Stimulated activated CD4-positive, alpha-beta T cell treated with anti-CD3 and anti-CD28 coated beads, Interleukin-1b, Interleukin-23, amount 100 ng/mL, for 24 hours (primary cell): ENCODE data around the gene ZNF578.
"Not testable (repeated sequence)": the region's sequence is repeated elsewhere in the genome, so short reads cannot be mapped to it uniquely, and the experiment has no call there.

ENCODE experiments used
- DNase-seq, 4 experiments: peaks; one replicate each; pipeline ENCODE4 v3.0.0-alpha.2; 2020; ENCODE audit warnings: low read depth in 4 of 4, low spot score in 1 of 4

The ZNF578 gene

DNA sequence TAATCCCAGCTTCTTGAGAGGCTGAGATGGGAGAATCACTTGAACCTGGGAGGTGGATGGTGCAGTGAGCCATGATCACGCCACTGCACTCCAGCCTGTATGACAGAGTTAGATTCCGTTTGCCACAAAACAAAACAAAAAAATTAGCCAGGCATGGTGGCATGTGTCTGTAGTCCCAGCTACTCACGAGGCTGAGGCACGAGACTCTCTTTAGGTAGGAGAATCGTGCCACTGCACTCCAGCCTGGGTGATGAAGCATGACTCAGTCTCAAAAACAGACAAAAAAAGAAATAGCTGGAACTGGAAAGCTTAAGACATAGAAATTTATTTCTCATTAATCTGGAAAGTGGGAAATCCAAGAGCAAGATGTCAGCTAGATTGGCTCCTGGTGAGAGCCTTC lies 53.9 kb downstream of the ZNF578 start:
- DNase-seq: no peak

DNA sequence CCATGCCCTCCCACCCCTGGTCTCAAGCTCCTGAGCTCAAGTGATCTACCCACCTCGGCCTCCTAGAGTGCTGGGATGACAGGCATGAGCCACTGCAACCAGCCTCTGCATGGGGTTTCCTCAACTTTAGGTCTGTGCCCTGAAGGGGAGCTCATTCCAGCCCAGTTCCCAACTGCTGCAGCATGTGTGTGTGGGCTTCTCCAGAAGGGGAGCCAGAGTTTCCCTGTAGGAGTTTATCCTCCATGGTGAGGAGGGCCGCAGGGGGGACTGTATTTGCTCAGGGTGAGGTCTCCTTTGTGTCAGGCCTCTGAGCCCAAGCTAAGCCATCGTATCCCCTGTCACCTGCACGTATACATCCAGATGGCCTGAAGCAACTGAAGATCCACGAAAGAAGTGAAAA lies 62.8 kb downstream of the ZNF578 start:
- no peak for DNase-seq

DNA sequence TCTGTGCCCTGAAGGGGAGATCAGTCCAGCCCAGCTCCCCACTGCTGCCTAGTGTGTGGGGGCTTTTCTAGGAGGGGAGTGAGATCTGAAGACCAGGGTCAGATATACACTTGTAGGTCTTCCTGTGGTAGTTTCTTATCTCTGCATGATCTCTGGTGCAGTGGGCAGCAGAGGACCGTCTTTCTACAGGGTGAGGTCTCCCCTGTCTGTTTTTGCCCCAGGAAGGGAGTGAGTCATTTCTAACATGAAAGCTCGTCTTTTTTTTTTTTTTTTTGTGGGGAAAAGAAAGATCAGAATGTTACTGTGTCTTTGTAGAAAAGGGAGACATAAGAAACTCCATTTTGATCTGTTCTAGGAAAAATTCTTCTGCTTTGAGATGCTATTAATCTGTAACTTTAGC lies 65.3 kb downstream of the ZNF578 start:
- DNase-seq: no peak

DNA sequence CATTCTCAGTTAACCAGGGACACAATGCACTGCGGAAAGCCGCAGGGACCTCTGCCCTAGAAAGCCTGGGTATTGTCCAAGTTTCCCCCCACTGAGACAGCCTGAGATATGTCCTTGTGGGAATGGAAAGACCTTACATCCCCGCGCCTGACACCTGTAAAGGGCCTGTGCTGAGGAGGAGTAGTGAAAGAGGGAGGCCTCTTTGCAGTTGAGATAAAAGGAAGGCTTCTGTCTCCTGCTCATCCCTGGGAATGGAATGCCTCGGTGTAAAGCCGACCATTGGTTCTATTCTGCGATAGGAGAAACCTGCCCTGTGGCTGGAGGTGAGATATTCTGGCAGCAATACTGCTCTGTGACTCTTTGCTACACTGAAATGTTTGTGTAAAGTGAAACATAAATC lies 65.8 kb downstream of the ZNF578 start:
- DNase-seq: not testable (repeated sequence)

DNA sequence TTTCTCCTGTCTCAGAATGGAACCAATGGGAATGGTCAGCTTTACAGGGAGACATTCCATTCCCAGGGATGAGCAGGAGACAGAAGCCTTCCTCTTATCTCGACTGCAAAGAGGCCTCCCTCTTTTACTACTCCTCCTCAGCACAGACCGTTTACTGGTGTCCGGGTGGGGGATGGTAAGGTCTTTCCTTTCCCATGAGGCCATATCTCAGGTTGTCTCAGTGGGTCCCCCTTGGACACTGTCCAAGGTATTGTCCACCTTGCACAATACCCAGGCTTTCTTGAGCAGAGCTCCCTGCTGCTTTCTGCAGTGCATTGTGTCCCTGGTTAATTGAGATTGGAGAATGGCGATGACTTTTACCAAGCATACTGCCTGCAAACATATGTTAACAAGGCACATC lies 66.7 kb downstream of the ZNF578 start:
- no peak for DNase-seq

DNA sequence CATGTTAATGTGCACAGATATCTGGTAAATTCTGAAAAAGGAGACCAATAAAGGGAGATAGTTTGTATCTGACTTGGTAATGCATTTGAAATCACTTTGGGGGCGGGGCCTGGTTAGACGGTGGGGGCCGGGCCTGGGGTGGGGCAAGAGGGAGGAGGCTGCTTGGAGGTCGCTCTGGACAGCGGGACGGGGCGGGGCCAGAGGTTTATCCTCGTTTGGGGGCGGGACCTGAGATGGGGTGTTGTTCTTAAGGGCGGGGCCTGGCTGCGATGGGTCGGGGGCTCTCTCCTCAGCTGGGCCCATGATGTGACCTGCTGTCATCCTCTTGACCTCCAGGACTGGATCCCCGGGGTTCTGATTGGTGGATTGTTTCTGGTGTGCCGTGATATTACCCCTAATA lies 69.2 kb downstream of the ZNF578 start:
- DNase-seq: no peak

DNA sequence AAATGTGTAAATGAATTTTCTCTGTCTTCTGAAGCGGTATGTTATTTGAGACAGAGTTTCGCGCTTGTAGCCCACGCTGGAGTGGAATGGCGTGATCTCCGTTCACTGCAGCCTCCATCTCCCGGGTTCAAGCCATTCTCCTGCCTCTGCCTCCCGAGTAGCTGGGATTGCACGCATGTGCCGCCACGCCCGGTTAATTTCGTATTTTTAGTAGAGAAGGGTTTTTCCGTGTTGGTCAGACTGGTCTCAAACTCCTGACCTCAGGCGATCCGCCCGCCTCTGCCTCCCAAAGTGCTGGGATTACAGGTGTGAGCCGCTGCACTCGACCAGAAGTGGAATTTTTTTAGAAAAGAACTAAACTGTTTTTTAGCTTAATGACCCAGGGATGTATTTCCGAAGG lies 70.7 kb downstream of the ZNF578 start:
- DNase-seq: no peak

DNA sequence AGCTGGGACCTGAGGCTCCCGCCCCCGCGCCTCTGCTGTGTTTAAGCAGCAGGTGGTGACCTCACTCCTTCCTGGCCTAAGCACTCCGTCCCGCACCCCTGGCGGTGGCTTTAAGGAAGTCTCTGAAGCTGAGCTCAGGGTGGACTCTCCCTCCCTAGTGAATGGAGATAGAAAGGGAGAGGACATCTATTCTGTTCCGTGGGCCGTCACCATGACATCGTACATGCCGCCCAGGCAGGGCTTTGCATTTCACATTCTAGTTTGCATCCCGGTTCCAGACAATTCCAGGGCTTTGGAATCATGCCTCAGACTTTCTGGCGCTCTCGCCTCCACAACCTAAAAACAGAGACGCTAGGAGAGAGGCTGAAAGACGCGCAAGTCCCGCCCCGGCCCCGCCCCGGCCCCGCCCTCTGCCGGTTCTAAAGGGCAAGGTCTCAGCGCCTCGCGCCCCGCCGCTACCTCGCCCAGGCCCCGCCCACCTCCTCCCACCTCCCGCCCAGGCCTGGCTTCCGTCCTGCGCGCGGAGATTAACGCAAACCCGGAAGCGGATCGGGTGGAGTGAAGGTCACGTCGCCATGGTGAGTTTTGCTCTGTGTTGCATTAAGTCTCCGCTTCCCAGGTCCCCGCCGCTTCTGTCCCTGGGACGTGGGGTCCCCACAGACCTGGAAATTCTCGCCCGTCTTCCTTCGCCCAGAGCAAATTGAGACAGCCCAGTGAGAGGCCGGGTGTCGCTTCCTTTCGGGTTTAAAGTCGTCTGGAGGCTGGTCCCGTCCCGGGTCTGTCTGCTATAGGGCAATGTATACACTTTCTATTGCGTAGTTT lies 74.0 kb downstream of the ZNF578 start, which contains the start of gene ZNF808:
TSS of gene ZNF808 (plus strand) at position 535 of the 822 bp plus-strand sequence. CDS start 15,617 bp downstream, outside the sequence.
- DNase-seq: peak; percentile 94 to 96 (median 96)

DNA sequence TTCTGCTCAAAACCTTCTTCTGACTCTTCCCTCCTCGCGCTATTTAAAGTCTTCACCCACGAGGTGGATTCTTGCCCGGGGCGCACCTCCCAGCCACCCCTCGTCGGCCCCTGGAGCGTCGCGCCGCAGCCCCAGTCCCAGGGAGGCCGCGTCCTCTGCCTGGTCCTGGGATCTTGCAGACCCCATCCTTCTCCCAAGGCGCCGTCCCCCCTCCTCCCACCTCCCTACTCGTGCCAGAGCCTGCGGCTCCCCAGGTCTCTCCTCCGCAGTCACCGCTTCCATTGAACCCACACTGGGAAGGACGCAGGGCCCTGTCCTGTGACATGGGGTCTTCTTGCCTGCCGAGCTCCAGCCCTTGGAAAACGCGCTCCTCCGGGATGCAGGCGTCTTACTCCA lies 74.6 kb downstream of the ZNF578 start:
- DNase-seq: no peak

DNA sequence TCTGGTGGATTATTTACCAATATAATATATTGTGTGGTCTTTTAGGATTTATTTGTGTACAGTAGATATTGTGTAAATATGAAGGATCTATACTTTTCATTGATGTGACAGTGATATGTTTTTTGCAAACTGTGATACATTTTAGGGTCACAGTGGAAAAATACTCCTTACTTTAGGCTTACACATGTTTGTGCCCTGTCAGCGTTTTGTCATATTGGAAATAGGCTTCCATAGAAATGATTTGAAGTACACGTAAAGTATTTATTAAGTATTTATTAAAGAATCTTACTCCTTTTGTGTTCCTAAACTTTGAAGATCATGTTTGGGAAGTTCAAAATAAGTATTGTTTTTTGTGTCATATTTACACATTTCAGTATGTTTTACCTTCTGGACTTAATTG lies 79.1 kb downstream of the ZNF578 start:
- DNase-seq: no peak

DNA sequence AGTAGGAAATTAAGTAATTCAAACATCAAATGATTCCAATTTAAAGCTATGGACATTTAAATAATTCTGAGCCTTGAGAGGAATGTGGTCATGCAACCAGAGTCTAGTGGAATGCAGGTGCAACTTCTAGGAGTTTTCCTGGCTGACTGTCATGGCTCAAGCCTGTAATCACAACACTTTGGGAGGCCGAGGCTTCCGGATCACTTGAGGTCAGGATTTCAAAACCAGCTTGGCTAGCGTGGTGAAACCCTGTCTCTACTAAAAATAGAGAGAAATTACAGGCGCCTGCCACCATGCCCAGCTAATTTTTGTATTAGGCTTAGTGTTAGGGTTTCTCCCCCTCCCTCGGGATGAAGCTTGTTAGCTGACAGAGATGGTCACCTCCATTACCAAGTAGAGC lies 80.5 kb downstream of the ZNF578 start:
- no peak for DNase-seq

DNA sequence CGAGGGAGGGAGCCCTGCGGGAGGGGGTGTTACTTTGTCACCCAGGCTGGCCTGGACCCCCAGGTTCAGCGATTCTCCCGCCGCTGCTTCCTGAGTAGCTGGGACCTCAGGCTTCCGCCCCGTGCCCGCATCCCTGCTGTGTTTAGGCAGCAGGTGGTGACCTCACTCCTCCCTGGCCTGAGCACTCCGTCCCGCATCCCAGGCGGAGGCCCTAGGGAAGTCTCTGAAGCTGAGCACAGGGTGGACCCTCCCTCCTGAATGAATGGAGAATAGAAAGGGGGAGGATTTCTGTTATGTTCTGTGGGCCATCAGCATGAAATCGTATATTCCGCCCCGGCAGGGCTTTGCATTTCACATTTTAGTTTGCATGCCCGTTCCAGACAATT lies 82.0 kb downstream of the ZNF578 start:
- not testable (repeated sequence) for DNase-seq

DNA sequence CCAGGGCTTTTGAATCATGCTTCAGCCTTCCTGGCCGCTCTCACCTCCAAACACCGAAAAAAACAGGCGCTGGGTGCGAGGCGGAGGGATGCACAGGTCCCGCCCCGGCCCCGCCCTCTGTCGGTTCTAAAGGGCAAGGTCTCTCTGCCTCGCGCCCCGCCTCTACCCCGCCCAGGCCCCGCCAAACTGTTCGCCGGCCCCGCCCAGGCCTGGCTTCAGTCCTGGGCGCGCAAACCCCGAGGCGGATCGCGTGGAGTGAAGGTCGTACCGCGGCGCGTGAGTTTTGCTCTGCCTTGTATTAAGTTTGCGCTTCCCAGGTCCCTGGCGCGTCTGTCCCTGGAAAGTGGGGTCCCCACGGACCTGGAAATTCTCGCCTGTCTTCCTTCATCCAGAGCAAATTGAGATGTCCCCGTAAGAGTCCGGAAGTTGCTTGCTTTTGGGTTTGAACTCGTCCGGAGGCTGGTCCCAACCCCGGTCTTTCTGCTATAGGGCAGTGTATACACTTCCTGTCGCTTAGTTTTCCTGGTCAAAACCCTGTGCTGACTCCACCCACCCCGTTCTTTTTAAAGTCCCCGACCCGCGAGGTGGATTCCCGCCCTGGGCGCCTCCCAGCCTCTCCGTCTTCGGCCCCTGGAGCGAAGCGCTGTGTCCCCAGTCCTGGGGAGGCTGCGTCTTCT lies 82.6 kb downstream of the ZNF578 start:
- DNase-seq: peak; percentile 74 to 90 (median 84)

DNA sequence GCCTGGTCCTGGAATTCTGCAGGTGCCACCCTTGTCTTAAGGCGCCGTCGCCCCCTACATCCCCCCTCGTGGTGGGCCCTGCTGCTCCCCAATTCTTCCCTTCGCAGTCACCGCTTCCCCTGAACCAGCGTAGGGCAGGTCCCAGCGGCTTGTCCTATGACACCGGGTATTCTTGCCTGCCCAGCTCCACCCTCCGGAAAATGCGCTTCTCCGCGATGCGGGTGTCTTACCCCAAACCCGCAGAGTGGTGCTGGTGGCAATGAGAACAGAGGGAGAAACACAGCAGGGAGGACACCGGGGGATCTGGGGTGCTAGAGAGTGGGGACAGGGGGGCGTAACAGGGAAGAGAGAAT lies 83.1 kb downstream of the ZNF578 start:
- peak in 2 of 4 experiments; percentile 6 to 9 for DNase-seq

DNA sequence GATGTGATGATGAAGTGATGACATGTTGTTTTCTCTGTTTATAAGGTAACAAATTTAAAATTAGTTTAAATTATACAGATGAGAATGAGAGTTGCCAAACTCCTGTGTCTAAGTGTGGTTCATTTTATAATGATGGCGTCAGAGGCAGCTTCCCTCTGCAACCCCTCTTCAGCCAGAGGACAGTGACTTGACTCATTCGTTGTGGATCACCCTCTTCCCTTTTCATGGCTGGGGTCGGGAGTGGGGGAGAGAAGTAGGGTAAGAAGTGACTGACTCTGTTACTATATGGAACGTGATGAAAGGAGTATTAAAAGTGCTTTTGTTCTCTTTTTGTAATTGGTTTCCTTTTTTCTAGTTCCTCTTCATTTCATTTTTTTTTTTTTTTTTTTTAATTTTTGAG lies 85.5 kb downstream of the ZNF578 start:
- DNase-seq: not testable (repeated sequence)

DNA sequence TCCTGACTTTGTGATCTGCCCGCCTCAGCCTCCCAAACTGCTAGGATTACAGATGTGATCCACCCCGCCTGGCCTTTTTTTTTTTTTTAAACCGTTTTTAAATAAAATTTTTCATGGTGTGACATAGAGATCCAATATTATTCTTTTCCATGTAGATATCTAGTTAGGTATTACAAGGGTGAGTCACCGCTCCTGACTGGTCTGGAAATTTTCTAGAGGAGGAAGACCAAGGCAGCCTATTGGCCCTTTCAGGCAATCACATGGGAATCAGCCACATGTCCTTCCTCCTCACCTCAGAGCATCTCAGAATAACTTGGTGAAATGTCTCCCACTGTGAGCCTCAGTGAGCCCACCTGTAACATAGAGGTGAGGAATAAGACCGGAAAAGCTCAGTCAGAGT lies 87.8 kb downstream of the ZNF578 start:
- DNase-seq: not testable (repeated sequence)

DNA sequence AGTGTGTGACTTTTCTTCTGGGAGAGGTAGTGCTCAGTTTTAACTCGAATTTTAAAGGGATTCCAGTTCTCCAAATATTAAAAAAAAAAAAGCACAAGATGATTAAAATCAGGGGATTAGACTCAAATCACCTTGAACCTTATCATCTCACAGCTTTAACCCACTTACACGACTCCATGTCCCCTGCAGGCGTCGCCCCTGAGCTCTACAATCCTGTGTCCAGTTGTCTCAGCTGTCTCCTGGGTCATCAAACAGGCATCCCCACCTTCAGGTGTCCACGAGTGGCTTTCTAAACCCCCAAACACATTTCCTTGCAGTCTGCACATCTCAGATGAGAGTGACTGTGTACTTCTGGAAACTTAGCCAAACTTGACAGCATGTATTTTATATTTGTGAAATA lies 88.3 kb downstream of the ZNF578 start:
- no peak for DNase-seq

DNA sequence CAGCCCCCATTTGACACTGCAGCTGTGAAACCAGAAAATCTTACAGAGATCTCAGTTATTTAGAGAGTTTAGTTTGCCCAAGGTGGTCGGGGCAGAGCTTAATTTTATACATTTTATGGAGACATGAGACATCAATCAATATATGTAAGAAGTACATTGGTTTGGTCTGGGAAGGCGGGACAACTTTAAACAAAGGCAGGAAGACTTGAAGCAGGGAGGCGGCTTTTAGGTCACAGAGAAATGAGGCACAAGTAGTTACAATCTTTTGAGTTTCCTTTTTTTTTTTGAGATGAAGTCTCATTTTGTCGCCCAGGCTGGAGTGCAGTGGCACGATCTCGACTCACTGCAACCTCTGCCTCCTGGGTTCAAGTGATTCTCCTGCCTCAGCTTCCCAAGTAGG lies 89.2 kb downstream of the ZNF578 start:
- not testable (repeated sequence) for DNase-seq

DNA sequence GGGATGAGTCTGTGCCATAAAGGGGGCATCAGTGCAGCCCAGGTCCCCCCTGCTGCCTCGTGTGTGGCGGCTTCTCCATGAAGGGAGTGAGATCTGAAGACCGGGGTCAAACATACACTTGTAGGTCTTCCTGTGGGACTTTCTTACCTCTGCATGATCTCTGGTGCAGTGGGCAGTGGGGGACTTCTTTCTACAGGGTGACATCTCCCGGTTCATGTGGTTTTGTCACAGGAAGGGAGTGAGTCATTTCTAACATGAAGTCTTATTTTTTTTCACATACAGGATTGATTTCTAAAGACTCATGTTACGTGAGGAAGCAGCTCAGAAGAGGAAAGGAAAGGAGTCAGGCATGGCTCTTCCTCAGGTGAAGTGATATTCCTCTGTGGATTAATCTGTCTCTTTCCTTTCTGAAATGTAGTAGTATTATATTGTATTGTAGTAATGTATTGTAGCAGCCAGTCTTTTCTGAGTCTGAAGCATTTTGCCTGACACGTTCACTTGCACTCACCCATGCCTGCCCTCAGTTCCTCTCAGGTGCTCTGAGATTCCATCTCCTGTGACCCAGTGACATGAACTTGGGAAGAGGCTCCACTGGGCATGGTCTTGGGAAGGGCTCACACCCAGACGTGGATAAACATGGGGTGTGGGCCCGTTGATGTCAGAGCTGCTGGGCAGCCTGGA lies 89.8 kb downstream of the ZNF578 start:
- no peak for DNase-seq

DNA sequence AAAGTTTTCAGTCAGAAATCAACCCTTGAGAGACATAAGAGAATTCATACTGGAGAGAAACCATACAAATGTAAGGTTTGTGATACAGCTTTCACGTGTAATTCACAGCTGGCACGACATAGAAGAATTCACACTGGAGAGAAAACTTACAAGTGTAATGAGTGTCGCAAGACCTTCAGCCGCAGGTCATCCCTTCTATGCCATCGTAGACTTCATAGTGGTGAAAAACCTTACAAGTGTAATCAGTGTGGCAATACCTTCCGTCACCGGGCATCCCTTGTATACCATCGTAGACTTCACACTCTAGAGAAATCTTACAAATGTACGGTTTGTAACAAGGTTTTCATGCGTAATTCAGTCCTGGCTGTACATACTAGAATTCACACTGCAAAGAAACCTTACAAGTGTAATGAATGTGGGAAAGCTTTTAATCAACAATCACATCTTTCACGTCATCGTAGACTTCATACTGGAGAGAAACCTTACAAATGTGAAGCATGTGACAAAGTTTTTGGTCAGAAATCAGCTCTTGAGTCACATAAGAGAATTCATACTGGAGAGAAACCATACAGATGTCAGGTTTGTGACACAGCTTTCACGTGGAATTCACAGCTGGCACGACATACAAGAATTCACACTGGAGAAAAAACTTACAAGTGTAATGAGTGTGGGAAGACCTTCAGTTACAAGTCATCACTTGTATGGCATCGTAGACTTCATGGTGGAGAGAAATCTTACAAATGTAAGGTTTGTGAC lies 101.0 kb downstream of the ZNF578 start:
- DNase-seq: no peak

DNA sequence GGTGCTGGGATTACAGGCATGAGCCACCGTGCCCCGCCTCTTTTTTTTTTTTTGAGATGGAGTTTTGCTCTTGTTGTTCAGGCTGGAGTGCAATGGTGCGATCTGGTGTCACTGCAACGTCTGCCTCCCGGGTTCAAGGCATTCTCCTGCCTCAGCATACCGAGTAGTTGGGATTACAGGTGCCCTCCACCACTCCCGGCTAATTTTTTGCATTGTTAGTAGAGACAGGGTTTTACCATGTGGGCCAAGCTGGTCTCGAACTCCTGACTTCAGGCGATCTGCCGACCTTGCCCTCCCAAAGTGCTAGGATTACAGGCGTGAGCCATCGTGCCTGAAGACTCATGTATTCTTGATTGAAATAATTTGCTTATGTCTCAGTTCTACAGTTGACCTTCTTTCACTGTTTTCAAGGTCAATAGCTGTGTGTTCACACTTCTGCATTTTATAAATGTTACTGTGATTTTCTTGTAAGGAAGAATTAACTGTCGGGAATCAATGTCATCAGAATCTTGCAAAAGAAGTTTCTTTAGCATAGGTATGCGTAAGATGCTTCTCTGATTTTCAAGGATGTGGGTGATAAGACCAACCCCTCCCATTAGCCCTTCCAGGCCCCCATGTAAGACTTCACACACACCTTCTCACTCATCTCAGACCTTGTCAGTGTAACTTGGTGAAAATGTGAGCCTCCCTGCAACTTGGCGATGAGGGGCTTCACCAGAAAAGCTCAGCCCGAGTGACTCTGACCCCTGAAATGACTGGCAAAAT lies 104.1 kb downstream of the ZNF578 start:
- DNase-seq: no peak
